Measurements from ENCODE around the gene KCNN4.

The KCNN4 gene

DNA sequence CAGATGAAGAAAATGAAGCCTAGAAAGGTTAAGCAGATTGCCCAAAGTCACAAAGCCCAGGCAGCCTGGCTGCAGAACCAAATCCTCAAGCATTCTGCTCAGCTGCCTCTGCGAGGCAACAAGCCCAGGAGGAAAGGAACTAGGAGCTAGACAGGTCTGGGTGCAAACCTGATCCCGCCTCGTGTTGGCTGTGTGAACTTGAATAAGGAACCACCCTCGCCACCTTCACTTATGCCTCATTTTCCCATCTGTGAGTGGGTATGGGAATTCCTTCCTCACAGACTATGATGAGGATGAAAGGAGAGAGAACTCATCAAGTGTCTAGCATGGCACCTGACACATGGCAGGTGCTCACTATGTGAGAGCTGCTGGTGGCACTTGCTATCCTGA is 32.6 kb downstream of the KCNN4 start:
- no peak for DNase-seq (ENCODE audit: low spot score)

DNA sequence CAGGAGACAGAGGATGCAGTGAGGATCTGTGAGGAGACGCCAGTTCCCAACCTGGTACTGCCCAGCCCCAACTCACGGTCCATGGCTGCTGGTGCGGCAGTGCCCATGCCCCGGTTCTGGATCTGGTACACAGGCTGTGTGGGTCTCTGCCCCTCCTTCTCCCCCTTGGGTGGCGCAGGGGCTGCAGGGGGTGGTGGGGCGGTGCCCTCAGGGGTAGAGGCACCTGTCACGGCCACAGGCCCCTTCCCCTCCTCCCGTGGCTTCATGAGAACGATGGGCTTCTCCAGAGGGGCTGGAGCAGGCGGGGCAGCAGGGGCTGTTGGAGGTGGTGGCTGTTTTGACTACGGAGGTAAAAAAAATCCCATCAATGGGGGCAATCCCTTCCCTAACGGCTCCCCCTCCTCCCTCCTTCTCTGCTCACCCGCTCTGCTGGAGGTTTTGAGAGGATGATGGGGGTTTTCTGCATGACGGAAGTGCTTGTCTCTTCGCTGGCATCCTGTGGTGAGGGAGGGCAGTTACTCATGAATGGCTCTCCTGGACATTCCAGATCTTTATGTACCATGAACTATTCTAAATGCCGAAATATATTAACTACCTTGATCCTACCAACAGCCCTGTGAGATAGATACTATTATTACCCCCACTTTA is 33.1 kb downstream of the KCNN4 start:
- DNase-seq (ENCODE audit: low spot score): no peak

DNA sequence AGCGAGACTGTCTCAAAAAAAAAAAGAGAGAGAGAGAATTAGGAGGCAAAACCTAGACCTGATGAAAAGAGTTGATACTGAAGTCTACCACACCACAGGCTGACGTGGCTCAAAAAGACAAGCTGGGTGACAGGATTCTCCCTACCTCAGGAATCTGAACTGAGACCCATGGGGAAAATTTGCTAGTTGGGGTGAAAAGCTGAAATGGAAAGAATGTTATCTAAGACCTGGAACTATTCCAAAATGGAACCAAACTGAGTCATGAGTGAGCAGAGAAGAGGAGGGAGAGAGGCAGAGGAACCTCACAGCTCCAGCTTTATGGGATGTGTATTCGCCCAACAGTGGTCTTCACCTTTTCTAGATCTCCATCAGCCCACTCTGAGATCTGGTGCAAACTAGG is 37.7 kb downstream of the KCNN4 start:
- no peak for DNase-seq (ENCODE audit: low spot score)

DNA sequence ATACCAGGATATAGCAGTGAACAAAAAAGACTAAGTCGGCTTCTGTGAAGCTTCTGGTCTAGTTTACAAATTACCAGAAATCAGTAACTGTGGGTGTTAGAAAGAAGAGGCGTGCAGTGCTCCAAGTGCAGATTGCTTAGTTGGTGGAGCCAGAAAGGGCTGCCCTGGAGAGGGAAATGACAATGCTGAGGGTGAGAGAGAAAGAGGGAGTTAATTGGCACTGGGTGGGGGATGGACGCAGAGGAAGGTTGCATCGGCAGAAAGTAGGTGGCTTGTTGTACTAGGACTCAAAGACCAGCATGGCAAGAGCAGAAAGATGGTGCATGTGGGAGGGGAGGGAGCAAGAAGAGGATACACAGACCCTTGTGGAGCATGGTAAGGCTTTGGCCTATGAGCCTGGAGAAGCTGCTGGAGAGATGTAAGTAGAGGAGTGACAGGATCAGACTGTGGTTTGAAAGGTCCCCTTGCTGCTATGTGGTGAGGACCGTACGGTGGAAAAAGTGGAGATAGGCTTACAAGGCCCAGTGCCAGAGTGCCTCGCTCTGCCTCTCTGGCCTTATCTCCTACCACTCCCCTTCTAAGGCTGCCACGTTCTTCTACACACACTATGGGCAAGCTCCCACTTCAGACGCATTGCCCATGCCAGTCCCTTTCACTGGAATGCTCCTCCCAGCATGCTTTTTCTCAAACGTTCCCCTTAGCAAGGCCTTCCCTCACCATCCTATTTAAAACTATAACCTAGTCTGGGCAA is 39.5 kb downstream of the KCNN4 start:
- DNase-seq (ENCODE audit: low spot score): no peak

DNA sequence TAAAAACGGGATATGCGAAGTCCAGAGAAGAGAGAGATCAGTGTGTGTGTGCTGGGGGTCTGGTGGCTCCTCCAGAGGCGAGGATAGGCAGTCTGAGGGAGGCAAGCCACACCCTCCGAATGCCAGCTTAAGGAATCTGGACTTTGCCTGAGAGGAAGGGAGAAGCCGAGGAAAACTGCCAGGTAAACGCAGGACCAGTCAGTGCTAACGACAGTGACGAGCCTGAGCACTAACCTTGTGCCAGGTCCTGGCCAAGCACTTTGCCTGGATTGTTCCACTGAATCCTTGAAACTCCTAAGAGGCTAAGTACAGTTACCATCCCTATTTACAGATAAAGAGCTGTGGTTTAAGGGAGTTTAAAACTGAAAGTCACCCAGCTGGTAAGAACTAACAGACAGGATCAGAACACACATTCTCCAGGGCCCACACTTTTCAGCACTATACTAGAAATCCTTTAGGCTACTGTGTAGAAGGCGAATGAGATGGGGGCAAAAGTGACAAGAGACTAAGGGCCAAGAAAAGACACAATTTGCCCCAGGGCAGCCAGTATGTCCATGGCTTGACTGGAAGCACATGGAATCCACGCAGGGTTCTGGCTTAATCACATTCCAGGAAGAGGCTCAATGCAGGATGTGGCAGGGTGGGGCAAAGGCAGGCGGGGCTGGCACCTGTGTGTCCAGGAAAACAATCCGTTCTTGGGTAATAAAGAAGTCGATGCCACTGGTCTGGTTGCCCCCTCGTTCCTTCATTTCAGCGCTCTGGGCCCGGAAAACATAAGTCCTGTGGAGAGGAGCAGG is 41.1 kb downstream of the KCNN4 start:
- DNase-seq (ENCODE audit: low spot score): no peak

DNA sequence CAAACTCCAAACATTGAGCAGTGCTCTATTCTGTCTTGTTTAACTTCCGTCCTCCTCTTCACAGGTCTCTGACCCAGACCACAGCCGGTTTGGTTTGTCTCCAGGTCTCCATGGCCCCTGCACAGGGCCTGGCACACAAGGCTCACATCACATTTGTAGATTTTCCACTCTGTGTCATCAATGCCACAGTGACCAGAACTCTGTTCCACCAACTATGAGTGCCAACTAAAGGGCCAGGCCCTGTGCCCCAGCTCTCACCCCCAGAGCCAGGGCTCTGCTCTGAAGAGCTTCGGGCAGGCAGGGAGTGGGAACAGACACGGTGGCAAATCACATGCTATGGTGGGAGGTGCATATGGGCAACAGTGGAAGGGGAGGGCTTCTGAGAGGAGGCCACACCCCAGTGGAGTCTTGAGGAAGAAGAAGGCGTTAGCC is 42.0 kb downstream of the KCNN4 start:
- no peak for DNase-seq (ENCODE audit: low spot score)

DNA sequence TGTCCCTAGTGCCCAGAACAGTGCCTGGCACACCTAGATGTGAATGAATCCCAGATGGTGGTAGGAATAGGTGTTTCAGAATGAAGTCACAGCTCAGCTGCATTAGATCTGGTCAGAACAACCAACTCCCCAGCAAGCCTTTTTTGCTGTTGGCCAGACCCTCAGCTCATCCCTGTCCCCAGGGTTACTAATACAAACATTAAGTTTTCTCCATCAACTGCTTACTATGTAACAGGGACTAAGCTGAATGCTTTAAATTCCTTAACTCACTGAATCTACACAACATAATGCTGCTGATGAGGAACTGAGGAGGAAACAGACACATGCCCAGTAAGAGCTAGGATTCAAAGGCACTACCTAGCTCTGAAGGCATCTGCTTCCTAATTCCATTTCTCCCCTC is 44.8 kb downstream of the KCNN4 start:
- no peak for DNase-seq (ENCODE audit: low spot score)

DNA sequence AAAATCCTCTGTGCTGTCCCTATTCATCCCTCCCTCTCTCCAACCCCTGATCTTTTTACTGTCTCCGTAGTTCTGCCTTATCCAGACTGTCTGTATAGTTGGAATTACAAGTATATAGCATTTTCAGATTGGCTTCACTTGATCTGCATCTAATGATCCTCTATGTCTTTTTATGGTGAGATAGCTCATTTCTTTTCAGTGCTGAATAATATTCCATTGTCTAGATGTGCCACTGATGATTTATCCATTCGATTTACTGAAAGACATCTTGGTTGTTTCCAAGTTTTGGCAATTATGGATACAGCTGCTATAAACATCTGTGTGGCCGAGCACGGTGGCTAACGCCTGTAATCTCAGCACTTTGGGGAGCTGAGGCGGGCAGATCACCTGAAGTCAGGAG is 45.8 kb downstream of the KCNN4 start:
- no peak for DNase-seq (ENCODE audit: low spot score)

DNA sequence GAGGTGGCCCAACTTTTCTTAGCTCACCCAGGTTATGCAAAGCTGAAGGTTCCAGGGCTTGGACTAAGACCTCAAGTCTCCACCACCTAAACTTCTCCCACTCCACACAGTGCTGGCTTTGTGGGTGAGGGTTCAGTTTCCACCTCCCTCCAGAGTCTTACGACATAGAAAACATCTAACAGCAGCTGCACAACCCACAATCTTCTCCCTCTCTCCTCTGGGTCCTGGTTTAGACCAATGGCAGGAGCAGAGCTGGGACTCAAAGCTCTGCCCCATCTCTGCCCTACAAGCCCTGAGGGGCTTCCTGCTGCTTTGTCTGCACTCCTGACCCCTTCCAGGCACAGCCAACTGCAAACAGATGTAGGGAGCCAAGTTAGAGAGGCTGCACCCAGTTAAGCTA is 48.9 kb downstream of the KCNN4 start:
- no peak for DNase-seq (ENCODE audit: low spot score)

DNA sequence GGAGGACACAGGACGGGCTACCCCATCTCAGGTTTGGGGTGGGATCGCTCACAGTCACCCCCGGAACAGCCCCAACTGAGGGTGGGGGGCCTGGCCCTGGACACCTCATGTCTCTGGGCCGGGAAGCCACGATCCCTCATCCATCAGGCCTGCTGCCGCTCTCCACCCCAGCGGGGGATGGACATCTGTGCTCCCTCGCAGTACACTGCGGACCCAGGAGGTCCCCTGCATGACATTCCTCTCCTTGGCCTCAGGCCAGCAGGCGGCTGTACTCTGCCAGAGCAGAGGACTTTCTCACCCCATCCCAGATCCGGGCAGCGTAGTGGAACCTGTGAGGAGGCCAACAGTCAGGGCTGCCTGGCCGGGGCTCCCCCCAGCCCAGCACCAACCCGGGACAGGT is 49.4 kb downstream of the KCNN4 start:
- DNase-seq (ENCODE audit: low spot score): no peak

DNA sequence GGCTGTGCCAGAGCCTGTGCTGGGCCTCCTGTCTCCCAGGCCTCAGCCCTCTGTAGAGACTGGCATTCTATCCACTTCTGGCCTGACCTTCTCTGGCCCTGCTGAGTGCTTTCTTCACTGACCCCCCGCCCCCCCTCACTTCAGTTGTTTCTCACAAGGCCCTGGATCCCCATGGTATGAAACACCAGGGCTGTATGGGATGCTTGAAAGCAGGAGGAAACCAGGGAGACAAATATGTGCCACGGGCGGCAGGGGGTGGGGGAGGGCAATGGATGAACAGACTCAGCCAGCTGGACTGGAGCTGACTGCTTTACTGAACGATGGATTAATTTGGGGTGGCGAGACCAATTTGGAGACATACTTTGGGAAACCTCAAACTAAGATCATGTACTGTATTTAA is 50.9 kb downstream of the KCNN4 start:
- no peak for DNase-seq (ENCODE audit: low spot score)

DNA sequence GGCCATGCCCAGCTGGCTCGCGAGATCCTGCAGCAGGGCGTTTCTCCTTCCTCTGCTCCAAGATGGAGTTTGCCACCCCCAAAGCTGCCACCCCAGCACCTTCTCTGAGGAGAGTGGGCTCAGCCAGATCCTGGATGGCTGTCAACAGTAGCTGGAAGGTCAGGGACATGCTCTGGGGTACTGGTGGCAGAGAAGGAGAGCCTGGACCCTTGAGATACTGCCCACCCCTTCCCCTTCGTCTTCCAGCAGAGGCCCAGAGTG is 53.2 kb downstream of the KCNN4 start:
- no peak for DNase-seq (ENCODE audit: low spot score)

DNA sequence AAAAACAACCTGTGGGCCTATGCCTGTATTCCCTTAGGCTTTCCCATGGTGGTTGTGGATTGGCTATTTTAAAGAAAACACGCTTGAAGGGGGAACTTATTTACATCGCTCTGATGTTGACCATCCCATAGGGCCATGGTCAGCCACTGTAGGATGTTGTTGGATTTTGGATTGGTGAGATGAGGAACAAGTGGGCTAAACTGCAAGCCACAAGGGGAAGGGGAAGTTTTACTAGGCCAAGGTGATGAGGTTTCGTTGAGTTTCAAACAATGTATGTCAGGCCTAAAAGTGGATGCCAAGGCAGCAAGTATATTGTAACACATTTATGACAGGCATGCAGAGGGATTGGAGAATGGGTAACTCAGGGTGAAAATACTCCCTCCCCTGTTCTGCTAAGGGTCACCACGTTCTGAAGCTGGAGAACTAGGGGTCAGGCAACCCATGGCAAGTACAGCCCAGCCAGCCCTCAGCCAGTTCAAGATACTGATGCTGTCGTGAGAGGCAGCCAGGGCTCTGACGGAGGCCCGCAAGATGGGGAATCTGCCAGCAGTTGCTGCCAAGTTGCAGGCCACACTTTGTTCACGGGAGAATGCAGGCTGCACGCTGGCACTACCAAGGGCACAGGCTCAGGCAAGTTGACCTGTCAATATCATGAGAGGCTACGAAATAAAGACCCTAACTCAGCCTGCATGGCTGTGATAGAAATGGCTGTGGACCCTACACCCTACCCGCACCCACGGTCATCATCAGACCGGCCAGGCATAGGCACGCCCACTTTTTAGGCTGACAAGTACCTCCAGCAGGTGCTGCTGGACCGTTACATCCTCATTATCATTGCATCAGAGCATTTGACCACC is 53.8 kb downstream of the KCNN4 start:
- no peak for DNase-seq (ENCODE audit: low spot score)

DNA sequence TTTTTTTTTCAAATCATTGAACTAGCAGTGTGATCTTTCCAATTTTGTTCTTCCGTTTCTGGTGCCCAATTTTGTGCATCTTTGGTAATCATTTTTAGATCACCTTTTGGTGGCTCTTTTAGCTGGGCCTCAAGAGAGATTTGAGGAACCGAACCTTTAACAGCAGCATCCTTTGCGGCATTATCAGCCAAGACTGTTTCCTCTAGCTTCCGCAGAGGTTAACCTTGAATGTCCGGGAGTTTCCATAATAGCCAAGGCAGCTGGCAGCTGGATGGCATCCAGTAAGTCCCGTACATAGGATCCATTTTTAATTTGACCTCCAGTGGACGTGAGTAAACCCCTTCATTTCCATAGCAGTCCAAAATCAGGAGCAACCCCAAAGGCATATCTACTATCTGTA is 55.3 kb downstream of the KCNN4 start:
- DNase-seq (ENCODE audit: low spot score): no peak

DNA sequence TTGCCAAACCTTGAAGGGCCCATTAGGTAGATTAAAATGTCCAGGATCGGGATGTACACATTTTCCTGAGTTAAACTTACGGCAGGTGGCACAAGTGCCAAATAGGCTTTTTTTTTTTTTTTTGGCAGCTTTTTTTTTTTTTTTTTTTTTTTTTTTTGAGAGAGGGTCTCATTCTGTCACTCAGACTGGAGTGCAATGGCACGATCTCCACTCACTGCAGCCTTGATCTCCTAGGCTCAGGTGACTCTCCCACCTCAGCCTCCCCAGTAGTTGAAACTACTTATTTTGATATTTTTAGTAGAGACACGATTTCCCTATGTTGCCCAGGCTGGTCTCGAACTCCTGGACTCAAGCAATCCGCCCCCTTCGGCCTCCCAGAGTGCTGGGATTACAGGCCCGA is 55.9 kb downstream of the KCNN4 start:
- no peak for DNase-seq (ENCODE audit: low spot score)

DNA sequence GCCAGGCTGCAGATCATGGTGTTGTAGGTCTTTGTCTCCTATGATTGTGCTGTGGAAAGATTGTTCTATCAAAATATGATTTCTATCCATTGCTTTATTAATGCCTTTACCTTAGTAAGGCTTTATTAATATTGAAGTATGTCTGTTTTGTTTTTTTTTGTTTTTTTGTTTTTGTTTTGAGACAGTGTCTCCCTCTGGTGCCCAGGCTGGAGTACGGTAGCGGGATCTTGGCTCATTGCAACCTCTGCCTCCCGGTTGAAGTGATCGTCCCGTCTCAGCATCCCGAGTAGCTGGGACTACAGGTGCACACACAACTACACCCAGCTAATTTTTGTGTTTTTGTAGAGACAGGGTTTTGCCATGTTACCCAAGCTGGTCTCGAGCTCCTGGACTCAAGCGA is 57.2 kb downstream of the KCNN4 start:
- no peak for DNase-seq (ENCODE audit: low spot score)

DNA sequence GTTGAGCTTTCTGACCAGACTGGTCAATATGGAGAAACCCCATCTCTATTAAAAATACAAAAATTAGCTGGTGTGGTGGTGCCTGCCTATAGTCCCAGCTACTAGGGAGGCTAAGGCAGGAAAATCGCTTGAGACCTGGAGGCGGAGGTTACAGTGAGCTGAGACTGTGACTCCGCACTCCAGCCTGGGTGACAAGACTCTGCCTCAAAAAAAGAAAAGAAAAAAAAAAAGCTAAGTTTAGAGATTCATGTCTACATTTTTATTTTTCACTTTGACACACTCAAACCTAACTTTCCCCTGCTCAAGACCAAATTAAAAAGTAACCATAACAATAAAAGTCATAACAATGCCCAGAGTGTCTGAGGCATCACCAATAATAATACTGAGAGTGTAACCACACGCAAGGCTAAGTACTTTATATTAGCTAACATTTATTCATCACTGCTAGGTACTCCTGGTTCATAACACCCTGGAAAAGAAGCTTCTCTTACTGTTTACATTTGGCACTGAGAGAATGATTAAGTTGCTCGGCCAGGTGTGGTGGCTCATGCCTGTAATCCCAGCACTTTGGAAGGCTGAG is 59.2 kb downstream of the KCNN4 start:
- peak; percentile 30 for DNase-seq (ENCODE audit: low spot score)

DNA sequence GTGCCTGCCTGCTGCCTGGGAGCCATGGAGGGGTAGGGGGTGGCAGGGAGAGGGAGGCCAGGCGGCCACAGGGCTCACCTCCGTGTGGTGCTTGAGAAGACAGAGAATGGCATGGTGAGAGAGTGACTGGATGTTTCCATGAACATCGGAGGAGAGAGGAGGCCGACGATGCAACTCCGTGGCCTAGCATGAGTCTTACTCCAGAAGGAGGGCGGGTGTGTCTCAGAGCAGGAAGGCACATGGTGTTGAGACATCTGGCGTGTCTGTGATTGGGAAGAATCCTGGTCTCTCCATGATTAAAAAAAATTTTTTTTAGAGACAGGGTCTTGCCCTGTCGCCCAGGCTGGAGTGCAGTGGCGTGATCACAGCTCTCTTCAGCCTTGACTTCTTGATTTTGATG is 59.8 kb downstream of the KCNN4 start:
- DNase-seq (ENCODE audit: low spot score): no peak

DNA sequence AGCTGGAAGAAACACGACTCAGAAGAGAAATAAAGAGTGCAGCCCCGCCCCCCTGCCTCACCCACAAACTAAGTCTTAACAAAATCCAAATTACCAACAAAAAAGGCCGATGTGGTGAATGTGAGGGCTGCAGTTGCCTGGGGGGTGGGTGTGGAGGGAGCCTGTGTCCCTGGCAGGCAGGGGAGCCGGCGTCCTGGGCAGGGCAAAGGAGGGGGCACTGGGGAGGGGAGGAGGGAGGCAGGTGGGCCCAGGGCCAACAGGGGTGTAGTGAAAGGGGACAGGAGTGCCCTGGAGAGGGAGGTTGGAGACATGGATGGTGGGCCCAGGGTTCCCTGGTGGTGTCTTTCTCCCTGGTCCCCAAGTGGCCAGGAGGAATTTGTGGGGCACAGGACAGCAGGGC is 60.9 kb downstream of the KCNN4 start:
- no peak for DNase-seq (ENCODE audit: low spot score)

DNA sequence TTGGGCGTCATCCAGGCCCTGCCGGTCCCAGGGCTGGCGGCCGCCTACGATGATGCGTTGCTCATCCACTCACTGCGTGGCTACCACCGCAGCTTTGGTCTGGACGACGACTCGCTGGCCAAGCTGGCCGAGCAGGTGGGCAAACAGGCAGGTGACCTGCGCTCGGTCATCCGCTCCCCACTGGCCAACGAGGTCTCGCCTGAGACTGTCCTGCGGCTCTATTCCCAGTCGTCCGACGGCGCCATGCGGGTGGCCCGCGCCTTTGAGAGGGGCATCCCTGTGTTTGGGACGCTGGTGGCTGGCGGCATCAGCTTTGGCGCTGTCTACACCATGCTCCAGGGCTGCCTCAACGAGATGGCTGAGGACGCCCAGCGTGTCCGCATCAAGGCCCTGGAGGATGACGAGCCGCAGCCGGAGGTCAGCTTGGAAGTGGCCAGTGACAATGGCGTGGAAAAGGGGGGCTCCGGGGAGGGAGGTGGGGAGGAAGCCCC is 61.4 kb downstream of the KCNN4 start:
- no peak for DNase-seq (ENCODE audit: low spot score)

DNA sequence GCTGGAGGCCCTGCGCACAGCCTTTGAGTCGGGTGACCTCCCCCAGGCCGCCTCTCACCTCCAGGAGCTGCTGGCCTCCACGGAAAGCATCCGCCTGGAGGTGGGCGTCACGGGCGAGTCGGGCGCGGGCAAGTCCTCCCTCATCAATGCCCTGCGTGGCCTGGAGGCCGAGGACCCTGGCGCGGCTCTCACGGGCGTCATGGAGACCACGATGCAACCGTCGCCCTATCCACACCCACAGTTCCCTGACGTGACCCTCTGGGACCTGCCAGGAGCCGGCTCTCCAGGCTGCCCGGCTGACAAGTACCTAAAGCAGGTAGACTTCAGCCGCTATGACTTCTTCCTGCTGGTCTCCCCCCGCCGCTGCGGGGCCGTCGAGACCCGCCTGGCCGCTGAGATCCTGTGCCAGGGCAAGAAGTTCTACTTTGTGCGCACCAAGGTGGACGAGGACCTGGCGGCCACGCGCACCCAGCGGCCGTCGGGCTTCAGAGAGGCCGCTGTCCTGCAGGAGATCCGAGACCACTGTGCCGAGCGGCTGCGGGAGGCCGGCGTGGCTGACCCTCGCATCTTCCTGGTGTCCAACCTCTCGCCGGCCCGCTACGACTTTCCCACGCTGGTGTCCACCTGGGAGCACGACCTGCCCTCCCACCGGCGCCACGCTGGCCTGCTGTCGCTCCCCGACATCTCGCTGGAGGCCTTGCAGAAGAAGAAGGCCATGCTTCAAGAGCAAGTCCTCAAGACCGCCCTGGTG is 62.0 kb downstream of the KCNN4 start:
- DNase-seq (ENCODE audit: low spot score): no peak
